Neutrophil (primary cell): ENCODE data around the gene RGP1.

Source experiments
- H3K27ac ChIP-seq: fragments of 200-600 bp; sonication (generic); 2 replicates; pipeline ENCODE4 v1.5.1; 2016; ENCODE audit warnings: mild to moderate bottlenecking, moderate library complexity
- H3K27me3 ChIP-seq: fragments of 200-600 bp; sonication (generic); 2 replicates; pipeline ENCODE4 v1.6.0; 2016; ENCODE audit warnings: mild to moderate bottlenecking
- H3K36me3 ChIP-seq: fragments of 200-600 bp; sonication (generic); 2 replicates; pipeline ENCODE4 v1.5.1; 2017
- H3K4me1 ChIP-seq, 2 experiments: fragments of 200-600 bp in 1 of 2; sonication (generic) in 1 of 2; 1 replicate in 1 of 2; 2 replicates in 1 of 2; pipeline versions ENCODE4 v1.5.1 to v1.6.1; 2013 to 2016; ENCODE audit warnings: low read depth in 1 of 2, low read length in 1 of 2, mild to moderate bottlenecking in 1 of 2, moderate library complexity in 1 of 2; ENCODE audit not compliant: control insufficient read depth in 1 of 2, insufficient read depth in 1 of 2
- H3K4me3 ChIP-seq, 2 experiments: fragments of 200-600 bp in 1 of 2; sonication (generic) in 1 of 2; 1 replicate in 1 of 2; 2 replicates in 1 of 2; pipeline ENCODE4 v1.5.1; 2013 to 2016; ENCODE audit warnings: low read depth in 1 of 2, low read length in 1 of 2, mild to moderate bottlenecking in 1 of 2, moderate library complexity in 1 of 2
- H3K9me3 ChIP-seq: fragments of 200-600 bp; sonication (generic); 2 replicates; pipeline ENCODE4 v1.5.1; 2016
- CTCF ChIP-seq: fragments of 200-600 bp; sonication (generic); IDR thresholded peaks from 2 replicates; pipeline ENCODE4 v1.5.1; 2016; ENCODE audit warnings: antibody characterized with exemption

Gene RGP1

GRCh38 chr9:35753466-35753865 is 4.4 kb downstream of the RGP1 start:
- no peak for TF ChIP-seq CTCF
- no peak overlapping the region for H3K4me3 ChIP-seq
- peaks cover 52% of the 10 kb centered on the region for H3K36me3 ChIP-seq
- no peaks in the 10 kb centered on the region for H3K9me3 ChIP-seq
- H3K27me3 ChIP-seq: no peaks in the 10 kb centered on the region
- H3K27ac ChIP-seq: no peak overlapping the region
- H3K4me1 ChIP-seq: peaks cover 28 to 30% of the 10 kb centered on the region in 2 experiments

- H3K27me3 ChIP-seq: no peaks in the 10 kb centered on the region
- H3K9me3 ChIP-seq: no peaks in the 10 kb centered on the region
- no peak within 1 kb of the TSS for H3K27ac ChIP-seq
- H3K4me1 ChIP-seq: peaks cover 26 to 33% of the 10 kb centered on the region in 2 experiments
- no peak within 1 kb of the TSS for H3K4me3 ChIP-seq
- no peak for TF ChIP-seq CTCF
- H3K36me3 ChIP-seq: peaks cover 52% of the 10 kb centered on the region
Observed at GRCh38 chr9:35754264-35754663, 5.2 kb downstream of the RGP1 start, which contains the start of gene MSMP. TSS of gene MSMP (minus strand) at chr9:35754276. CDS start at chr9:35754129, 147 bp downstream.

- H3K27me3 ChIP-seq: no peaks in the 10 kb centered on the region
- H3K4me3 ChIP-seq: no peak overlapping the region
- peaks cover 52% of the 10 kb centered on the region for H3K36me3 ChIP-seq
- TF ChIP-seq CTCF: no peak
- peaks cover 19 to 25% of the 10 kb centered on the region in 2 experiments for H3K4me1 ChIP-seq
- H3K9me3 ChIP-seq: no peaks in the 10 kb centered on the region
- H3K27ac ChIP-seq: no peak overlapping the region
Observed at GRCh38 chr9:35755071-35755470, 6.0 kb downstream of the RGP1 start.

- no peaks in the 10 kb centered on the region for H3K9me3 ChIP-seq
- peaks cover 15 to 21% of the 10 kb centered on the region in 2 experiments for H3K4me1 ChIP-seq
- peak overlapping the region; percentile 65 to 76 for H3K4me3 ChIP-seq
- H3K27ac ChIP-seq: peak overlapping the region; percentile 62
- peak; percentile 47 for TF ChIP-seq CTCF
- peaks cover 38% of the 10 kb centered on the region for H3K36me3 ChIP-seq
- no peaks in the 10 kb centered on the region for H3K27me3 ChIP-seq
Observed at GRCh38 chr9:35756275-35757225, 7.5 kb downstream of the RGP1 start.

GRCh38 chr9:35757226-35757891 is 8.3 kb downstream of the RGP1 start:
- H3K27ac ChIP-seq: peak overlapping the region; percentile 62
- no peaks in the 10 kb centered on the region for H3K9me3 ChIP-seq
- H3K4me1 ChIP-seq: peaks cover 15 to 21% of the 10 kb centered on the region in 2 experiments
- H3K27me3 ChIP-seq: no peaks in the 10 kb centered on the region
- peaks cover 30% of the 10 kb centered on the region for H3K36me3 ChIP-seq
- peak overlapping the region; percentile 65 to 76 for H3K4me3 ChIP-seq
- TF ChIP-seq CTCF: no peak
